Progenitor cell of endocrine pancreas (in vitro differentiated cells): ENCODE data around the gene UBL3. TPM values are rescaled to one million over a fixed set of nuclear protein-coding genes. Genes with fewer than 3 reads are reported as not detected.

ENCODE experiments used
- DNase-seq: peaks from one replicate; pipeline ENCODE4 v3.0.0; 2021; ENCODE audit warnings: low spot score; ENCODE audit not compliant: unreplicated experiment
- H3K27ac Mint-ChIP-seq: 2 replicates; pipeline ENCODE4 v1.8.0; 2021; ENCODE audit warnings: mild to moderate bottlenecking, moderate library complexity, mixed read lengths
- H3K27me3 Mint-ChIP-seq: 2 replicates; pipeline ENCODE4 v1.8.0; 2021; ENCODE audit warnings: mixed read lengths
- H3K36me3 Mint-ChIP-seq: 2 replicates; pipeline ENCODE4 v1.8.0; 2022; ENCODE audit warnings: mixed read lengths; ENCODE audit not compliant: insufficient read depth
- H3K4me1 Mint-ChIP-seq: 2 replicates; pipeline ENCODE4 v1.8.0; 2021; ENCODE audit warnings: low read depth, mixed read lengths
- H3K4me3 Mint-ChIP-seq: 2 replicates; pipeline ENCODE4 v1.8.0; 2021; ENCODE audit warnings: low read depth, mild to moderate bottlenecking, moderate library complexity, mixed read lengths
- H3K9me3 Mint-ChIP-seq: 2 replicates; pipeline ENCODE4 v1.8.0; 2021; ENCODE audit warnings: low read depth, mixed read lengths
- CTCF ChIP-seq: fragments of 200-600 bp; sonication (generic); IDR thresholded peaks from one replicate; pipeline ENCODE4 v1.5.0; 2021; ENCODE audit warnings: antibody characterized with exemption, mild to moderate bottlenecking; ENCODE audit not compliant: unreplicated experiment
- total RNA-seq: library from RNA; stranded (reverse); gene quantifications from 2 replicates; pipeline ENCODE4 v1.2.1, GENCODE V29; 2021

Gene UBL3
- total RNA-seq, 1 donor from 2014 or later: 36.0 TPM

- Mint-ChIP-seq H3K4me3 (no peak overlapping the region), H3K4me1 (peaks cover 6% of the 10 kb centered on the region), H3K27ac (no peak overlapping the region), H3K9me3 (peaks cover 5% of the 10 kb centered on the region), H3K27me3 (peaks cover 6% of the 10 kb centered on the region), H3K36me3 (peaks cover 3% of the 10 kb centered on the region)
- TF ChIP-seq CTCF: no peak
- no peak for DNase-seq
Observed at GRCh38 chr13:29721766-29722165, 128.7 kb downstream of the UBL3 start.

GRCh38 chr13:29718694-29719093 lies 131.7 kb downstream of the UBL3 start:
- DNase-seq: no peak
- no peak for TF ChIP-seq CTCF
- H3K36me3 Mint-ChIP-seq: no peaks in the 10 kb centered on the region
- peaks cover 6% of the 10 kb centered on the region for H3K27me3 Mint-ChIP-seq
- no peak overlapping the region for H3K27ac Mint-ChIP-seq
- H3K4me3 Mint-ChIP-seq: no peak overlapping the region
- no peaks in the 10 kb centered on the region for H3K9me3 Mint-ChIP-seq
- H3K4me1 Mint-ChIP-seq: peaks cover 6% of the 10 kb centered on the region

- H3K36me3 Mint-ChIP-seq: no peaks in the 10 kb centered on the region
- H3K27ac Mint-ChIP-seq: no peak overlapping the region
- H3K9me3 Mint-ChIP-seq: no peaks in the 10 kb centered on the region
- TF ChIP-seq CTCF: no peak
- peaks cover 13% of the 10 kb centered on the region for H3K4me1 Mint-ChIP-seq
- DNase-seq: no peak
- peaks cover 2% of the 10 kb centered on the region for H3K27me3 Mint-ChIP-seq
- H3K4me3 Mint-ChIP-seq: no peak overlapping the region
Observed at GRCh38 chr13:29716493-29716892, 133.9 kb downstream of the UBL3 start.
